Stimulated activated CD4-positive, alpha-beta T cell treated with anti-CD3 and anti-CD28 coated beads, Interleukin-4, amount 100 ng/mL, for 4 hours (primary cell): ENCODE results near the gene PLCB4.

Experiments used
- DNase-seq, 2 experiments: peaks; one replicate each; pipeline ENCODE4 v3.0.0-alpha.2; 2020

Gene PLCB4

GRCh38 chr20:9180481-9181257, 111.8 kb downstream of the PLCB4 start:
- DNase-seq = no peak

DNA sequence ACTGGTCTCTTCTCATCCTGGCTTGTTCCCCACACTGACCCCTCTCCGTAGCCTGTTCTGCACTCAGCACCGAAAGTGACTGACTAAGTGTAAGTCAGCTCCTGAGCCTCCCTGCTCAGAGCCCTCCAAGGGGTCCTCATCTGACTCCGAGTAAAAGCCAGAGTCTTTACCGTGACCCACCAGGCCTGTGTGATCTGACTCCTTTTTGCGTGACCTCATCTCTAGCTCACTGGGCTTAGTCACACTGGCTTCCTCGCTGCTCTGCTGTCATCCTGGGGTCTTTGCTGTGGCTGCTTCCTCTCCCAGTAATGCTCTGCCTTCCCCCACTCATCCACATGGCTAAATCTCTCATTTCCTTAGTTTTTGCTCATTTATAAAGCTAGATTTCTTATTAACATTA, 116.6 kb downstream of the PLCB4 start:
- no peak for DNase-seq

DNA sequence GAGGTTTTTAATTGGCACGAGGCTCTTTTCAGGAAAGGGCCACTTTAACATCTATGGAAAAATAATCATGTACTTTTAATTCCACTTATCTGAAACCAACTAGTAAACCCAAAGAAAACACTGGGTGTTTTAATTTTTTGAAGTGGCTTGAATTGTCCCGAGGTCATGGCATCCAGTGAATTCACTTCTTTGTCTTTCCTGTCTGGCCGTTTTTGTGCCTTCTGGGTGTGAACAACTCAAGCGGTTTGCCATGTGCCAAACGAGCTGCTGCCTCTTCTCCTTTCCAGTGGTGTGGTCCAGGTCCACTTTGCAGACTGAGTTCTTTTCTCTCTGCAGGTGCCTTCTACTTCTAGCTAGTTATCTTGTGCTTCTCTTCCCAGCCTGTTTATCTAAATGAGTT, 117.5 kb downstream of the PLCB4 start:
- DNase-seq = no peak

- DNase-seq = no peak
Measured at GRCh38 chr20:9195031-9195430, 126.1 kb downstream of the PLCB4 start.

DNA sequence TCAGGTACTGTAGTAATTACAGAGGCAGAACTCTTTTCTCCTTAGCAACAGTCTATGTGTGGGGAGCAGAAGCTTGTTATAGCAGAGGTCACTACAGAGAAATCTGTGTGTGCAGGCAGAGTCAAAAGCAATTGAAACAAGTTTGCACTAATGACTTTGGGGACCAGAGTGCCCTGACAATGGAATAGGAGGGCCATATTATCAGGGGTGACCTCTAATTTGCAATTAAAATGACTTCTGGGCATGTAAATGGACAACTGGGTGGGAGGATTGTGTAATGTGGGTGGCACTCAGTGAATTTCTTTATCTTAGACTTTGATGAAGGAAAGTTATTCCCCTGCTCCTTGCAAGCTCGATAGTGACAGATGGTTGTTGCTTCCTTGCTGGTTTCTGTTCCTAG, 127.2 kb downstream of the PLCB4 start:
- DNase-seq = no peak

DNA sequence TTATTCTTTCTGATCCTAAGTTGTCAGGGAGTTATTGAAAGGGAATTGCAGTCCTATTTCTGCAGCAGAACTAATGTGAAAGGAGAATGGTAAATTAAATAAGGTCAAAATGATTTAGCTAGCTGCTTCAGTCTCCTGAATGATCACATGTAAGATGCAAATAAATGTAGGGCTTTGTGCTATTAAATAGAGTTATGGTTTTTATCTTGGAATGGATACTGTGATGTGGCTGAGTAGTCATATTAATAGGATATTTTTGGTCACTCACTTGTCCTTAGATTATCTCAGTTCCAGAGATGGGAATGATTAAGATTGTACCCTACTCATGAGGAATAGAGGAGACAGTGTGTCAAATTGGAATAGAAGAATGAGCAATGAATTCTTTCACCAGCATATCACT, 129.6 kb downstream of the PLCB4 start:
- no peak for DNase-seq

DNA sequence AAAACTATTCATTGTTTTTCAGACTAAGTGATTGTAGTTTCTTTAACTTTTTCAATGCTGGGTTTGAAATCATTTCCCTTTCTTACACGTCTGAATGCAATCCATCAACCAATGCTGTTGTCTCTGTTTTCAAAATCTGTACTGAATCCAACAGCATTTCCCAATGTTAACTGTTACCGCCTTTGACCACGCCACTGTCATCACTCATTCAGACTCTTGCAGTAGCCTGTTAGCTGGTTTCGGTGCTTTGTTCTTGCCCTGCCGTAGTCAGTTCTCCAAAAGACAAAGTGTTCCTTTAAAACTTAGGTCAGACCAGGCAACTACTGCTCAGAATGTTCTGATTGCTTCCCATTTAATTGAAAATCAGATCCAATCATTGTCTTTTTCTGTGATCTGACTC, 131.3 kb downstream of the PLCB4 start:
- DNase-seq = no peak

DNA sequence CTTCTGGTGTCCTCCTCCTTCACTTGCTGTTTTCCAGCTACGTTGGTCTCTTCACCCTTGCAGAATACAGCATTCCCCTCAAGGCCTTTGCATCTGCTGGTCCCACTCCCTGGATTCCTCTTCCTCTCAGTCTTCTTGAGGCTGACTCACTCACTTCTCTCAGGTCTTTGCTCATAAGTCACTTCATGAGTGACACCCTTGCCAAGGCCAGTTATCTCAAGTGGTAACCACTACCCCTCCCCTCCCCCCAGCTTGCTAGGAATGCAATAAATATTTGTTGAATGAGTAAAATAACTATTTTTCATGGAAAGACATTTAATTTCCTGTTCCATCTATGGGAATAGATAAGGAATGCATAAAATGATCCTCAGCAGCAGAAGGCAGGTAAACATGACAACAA, 131.7 kb downstream of the PLCB4 start:
- DNase-seq = no peak

GRCh38 chr20:9202420-9203080, 133.7 kb downstream of the PLCB4 start:
- no peak for DNase-seq

- no peak for DNase-seq
Measured at GRCh38 chr20:9203081-9203447, 134.2 kb downstream of the PLCB4 start.

DNA sequence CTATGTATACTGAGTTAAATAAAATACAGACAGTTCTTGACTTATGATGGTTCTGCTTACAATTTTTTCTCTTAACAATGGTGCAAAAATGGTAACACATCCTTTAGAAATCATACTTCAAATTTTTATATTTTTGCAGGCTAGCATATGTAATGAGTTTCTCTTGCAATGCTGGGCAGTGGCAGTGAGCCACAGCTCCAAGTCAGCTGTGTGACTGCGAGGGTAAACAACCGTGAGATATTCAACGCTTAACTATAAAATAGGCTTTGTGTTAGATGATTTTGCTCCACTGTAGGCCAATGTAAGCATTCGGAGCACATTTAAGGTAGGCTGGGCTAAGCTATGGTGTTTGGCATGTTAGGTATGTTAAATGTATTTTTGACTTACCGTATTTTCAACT, 136.1 kb downstream of the PLCB4 start:
- no peak for DNase-seq

GRCh38 chr20:9206486-9206885, 137.6 kb downstream of the PLCB4 start:
- DNase-seq = no peak

GRCh38 chr20:9207253-9207652, 138.4 kb downstream of the PLCB4 start:
- no peak for DNase-seq

DNA sequence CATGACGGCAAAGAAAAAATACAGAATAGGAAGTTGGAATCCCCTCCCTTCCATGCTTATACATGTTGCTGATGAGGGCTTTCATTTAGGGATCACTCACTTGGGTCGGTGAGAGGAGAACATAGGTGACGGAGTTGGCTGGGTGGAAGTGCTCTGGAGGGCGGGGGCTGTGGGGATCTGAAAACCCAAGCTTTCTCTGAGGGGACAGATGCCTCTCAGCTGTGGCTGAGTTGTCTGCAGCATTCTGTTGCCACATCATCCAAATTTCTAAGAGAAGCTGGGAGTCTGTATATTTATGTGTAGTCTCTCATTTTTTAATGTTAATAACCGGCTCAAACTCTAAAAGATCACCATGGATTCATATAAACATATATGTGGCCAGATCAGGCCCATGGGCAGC, 141.5 kb downstream of the PLCB4 start:
- DNase-seq = no peak

- no peak for DNase-seq
Measured at GRCh38 chr20:9211016-9211760, 142.3 kb downstream of the PLCB4 start.

DNA sequence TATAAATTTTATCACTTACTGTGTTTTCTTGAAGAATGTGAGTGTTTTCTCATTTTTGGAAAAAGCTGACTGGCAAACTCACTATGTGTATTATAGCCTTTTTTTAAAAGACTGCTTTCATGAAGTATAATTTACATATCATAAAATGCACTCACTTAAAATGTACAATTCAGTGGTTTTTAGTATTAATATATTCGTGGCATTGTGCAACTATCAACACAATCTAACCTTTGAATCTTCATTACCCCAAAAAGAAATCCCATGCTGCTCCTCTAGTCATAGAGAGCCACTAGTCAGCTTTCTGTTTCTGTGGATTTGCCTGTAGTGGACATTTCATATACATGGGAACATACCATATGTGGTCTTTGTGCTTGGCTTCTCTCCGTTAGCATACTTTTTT, 143.8 kb downstream of the PLCB4 start:
- no peak for DNase-seq

DNA sequence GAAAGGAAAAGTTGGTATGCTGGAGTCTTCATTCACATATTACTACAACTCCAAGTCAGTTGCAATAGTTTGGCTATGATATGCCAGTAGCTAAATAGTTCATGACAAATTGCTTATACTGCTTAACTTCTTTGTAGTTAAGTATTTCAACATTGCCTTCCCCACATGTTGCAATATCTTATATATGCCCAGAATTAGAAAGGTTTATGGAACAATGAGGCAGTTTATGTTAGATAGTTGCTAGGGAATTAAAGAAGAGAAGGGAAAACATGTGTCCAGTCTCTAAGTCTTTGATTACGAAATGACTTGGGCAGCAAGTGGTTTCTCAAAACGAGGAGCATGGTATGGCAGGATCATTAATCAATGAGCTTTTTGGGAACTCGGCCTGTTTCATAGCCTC, 145.8 kb downstream of the PLCB4 start:
- no peak for DNase-seq

- no peak for DNase-seq
Measured at GRCh38 chr20:9215539-9215938, 146.7 kb downstream of the PLCB4 start.

DNA sequence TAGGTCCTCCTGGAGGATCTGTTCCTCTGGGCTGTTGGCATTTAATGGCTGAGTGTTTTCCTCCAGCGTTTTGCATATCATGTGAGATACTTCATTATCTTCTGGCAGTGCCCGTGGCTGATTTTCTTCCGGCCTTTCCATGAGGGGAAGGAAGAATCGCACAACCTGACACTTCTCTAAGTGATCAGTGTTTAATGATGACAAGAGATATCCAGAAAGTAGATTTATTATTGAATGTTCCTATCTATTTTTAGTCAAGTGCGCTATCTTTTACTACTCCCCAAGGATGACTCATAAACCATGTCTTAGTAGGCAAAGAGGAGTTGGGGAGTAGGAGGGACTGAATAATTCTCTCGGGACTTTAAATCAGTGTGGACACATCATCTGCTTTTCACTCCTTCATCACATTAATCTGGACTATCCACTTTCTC, 149.7 kb downstream of the PLCB4 start:
- no peak for DNase-seq

GRCh38 chr20:9220874-9221547, 152.1 kb downstream of the PLCB4 start:
- DNase-seq = no peak

DNA sequence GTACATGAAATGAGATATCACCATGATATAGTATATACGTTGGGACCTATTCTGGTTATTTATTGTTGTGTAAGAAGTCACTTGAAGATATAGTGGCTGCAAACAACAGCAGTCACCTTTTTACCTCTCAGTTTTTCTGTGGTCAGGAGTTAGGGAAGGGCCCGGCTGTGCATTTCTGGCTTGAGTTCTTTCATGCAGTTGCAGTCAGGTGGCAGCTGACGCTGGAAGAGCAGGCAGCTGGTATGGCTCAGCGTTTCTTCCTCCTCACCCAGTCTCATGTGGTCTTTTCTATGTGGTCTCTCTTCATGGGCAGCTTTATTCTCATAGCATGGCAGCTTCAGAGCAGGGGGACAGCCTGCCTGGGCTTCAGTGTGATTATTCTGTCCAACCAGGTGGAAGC, 154.4 kb downstream of the PLCB4 start:
- DNase-seq = no peak

GRCh38 chr20:9225879-9226278, 157.0 kb downstream of the PLCB4 start:
- no peak for DNase-seq

DNA sequence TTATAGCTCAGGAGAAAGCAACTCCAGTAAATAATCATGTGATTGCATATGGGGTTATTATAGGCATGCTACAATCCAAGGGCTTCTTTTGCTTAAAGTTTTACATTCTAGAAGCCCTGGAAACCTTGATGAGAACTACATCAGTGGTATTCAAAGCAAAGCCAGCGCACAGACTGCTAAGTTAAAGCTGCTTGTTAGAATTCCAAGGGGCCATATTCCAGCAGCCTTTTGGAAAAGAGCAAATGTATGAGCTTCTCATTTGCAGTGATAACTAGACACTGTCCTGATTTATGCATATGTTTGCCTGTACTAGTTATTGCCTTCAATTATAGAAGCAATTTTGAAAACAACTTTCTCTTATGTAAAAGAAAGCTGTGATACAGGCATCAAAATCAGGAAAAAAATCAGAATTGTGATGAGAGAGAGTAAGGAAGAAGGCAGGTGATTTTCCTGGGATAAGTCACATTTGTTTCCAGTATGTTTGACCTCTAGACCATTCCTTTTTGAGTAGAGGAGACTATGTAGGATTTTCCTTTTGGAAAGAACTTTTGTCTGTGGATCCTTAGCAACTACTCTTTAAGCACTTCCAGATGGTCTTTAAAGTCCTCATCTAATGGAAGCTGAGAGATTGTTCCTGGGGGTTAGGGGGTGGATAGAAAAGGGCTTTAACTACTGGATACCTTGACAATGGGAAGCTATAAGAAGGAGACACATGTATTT, 159.2 kb downstream of the PLCB4 start:
- DNase-seq = no peak
